NCI-H1436 (cell line): ENCODE data around the gene MYOD1.

ENCODE experiments used
- DNase-seq: peaks from one replicate; lab custom pipeline; 2025; lab: John Stamatoyannopoulos, UW

The MYOD1 gene

GRCh38 chr11:17719028-17719937 is at the start of gene MYOD1:
TSS of gene MYOD1 (plus strand) at chr11:17719571. CDS start at chr11:17719783, 212 bp downstream.
- no peak for DNase-seq

GRCh38 chr11:17672469-17672868 is 46.9 kb upstream of the MYOD1 start:
- DNase-seq = no peak

GRCh38 chr11:17673951-17674350 is 45.4 kb upstream of the MYOD1 start:
- no peak for DNase-seq

- DNase-seq = no peak
These were observed 36.5 kb upstream of the MYOD1 start for GRCh38 chr11:17682848-17683247.

GRCh38 chr11:17683377-17684161 is 35.8 kb upstream of the MYOD1 start:
- no peak for DNase-seq

- no peak for DNase-seq
These were observed 34.8 kb upstream of the MYOD1 start for GRCh38 chr11:17684550-17684949.

- DNase-seq = no peak
These were observed 33.0 kb upstream of the MYOD1 start for GRCh38 chr11:17686231-17686980.

- no peak for DNase-seq
These were observed 31.3 kb upstream of the MYOD1 start for GRCh38 chr11:17687946-17688670.

- DNase-seq = no peak
These were observed 27.8 kb upstream of the MYOD1 start for GRCh38 chr11:17691550-17691949.

- no peak for DNase-seq
These were observed 27.4 kb upstream of the MYOD1 start for GRCh38 chr11:17691976-17692375.

- no peak for DNase-seq
These were observed 26.4 kb upstream of the MYOD1 start for GRCh38 chr11:17692931-17693330.

GRCh38 chr11:17693531-17693930 is 25.8 kb upstream of the MYOD1 start:
- no peak for DNase-seq

GRCh38 chr11:17694494-17695110 is 24.8 kb upstream of the MYOD1 start:
- no peak for DNase-seq

GRCh38 chr11:17695454-17696441 is 23.6 kb upstream of the MYOD1 start:
- no peak for DNase-seq

- DNase-seq = no peak
These were observed 22.6 kb upstream of the MYOD1 start for GRCh38 chr11:17696741-17697140.

GRCh38 chr11:17697175-17697949 is 22.0 kb upstream of the MYOD1 start:
- no peak for DNase-seq

GRCh38 chr11:17699147-17700114 is 19.9 kb upstream of the MYOD1 start:
- DNase-seq = no peak

GRCh38 chr11:17700991-17701390 is 18.4 kb upstream of the MYOD1 start:
- no peak for DNase-seq
